C4-2B (cell line): ENCODE measurements around the gene DCK.

Experiments
- CTCF ChIP-seq: fragments of 450-650 bp; conservative IDR thresholded peaks from 2 replicates; pipeline ENCODE4 v1.5.1; 2017; ENCODE audit warnings: mild to moderate bottlenecking
- ZFX ChIP-seq: fragments of 450-650 bp; IDR thresholded peaks from 2 replicates; pipeline ENCODE4 v1.6.1; 2017

- no peak for TF ChIP-seq CTCF
- TF ChIP-seq ZFX, result no peak
Measured at GRCh38 chr4:71052716-71053115, 59.3 kb downstream of the DCK start.
